Caco-2 (cell line): Measurements from ENCODE around the gene CHID1. TPM values are rescaled to one million over a fixed set of nuclear protein-coding genes. Genes with fewer than 3 reads are reported as not detected.
A peak's percentile ranks its signal among the peaks of the same experiment; 100 is the strongest.

Experiments used
- BruUV-seq: library from RNA; stranded (reverse); fragments of 400-500 nt; replicated peaks from 2 replicates; lab custom pipeline; 2021; lab: Mats Ljungman, UMichigan
- CTCF ChIA-PET: fragments of 300-600 bp; sonication (Branson Sonifier 250); formaldehyde crosslinking; loops from one replicate; lab custom pipeline; 2022; ENCODE audit warnings: antibody characterized with exemption; lab: Charles Lee
- POLR2A ChIA-PET: fragments of 300-600 bp; sonication (Branson Sonifier 250); formaldehyde crosslinking; loops from one replicate; lab custom pipeline; 2022; ENCODE audit warnings: antibody characterized with exemption; lab: Charles Lee
- DNase-seq, 2 experiments: peaks; one replicate each; pipeline versions ENCODE4 v3.0.0 to v3.0.0-alpha.2; 2020 to 2022
- H3K27me3 ChIP-seq: replicated peaks from 2 replicates; pipeline ENCODE4 v1.6.0; 2011; ENCODE audit warnings: low read length; ENCODE audit not compliant: control insufficient read depth, insufficient read depth
- H3K36me3 ChIP-seq: 2 replicates; pipeline ENCODE4 v1.5.1; 2011; ENCODE audit warnings: low read length; ENCODE audit not compliant: control insufficient read depth, insufficient read depth
- H3K4me1 ChIP-seq: fragments of 250-450 bp; sonication (Bioruptor Pico); 2 replicates; pipeline ENCODE4 v1.5.1; 2020; ENCODE audit warnings: mild to moderate bottlenecking
- H3K4me3 ChIP-seq: 2 replicates; pipeline ENCODE4 v1.5.1; 2011; ENCODE audit warnings: low read depth, mild to moderate bottlenecking, control low read depth, low read length
- H3K9me3 ChIP-seq: fragments of 250-450 bp; sonication (Bioruptor Pico); 2 replicates; pipeline ENCODE4 v1.5.1; 2020; ENCODE audit warnings: mild to moderate bottlenecking, moderate library complexity
- H3K27ac Mint-ChIP-seq: one replicate; pipeline ENCODE4 v1.8.0; 2022; ENCODE audit warnings: mixed read lengths; ENCODE audit not compliant: unreplicated experiment
- H3K27me3 Mint-ChIP-seq: one replicate; pipeline ENCODE4 v1.8.0; 2022; ENCODE audit warnings: mixed read lengths; ENCODE audit not compliant: insufficient read depth, unreplicated experiment
- H3K36me3 Mint-ChIP-seq: one replicate; pipeline ENCODE4 v1.8.0; 2022; ENCODE audit warnings: mild to moderate bottlenecking, mixed read lengths; ENCODE audit not compliant: insufficient read depth, unreplicated experiment
- H3K4me1 Mint-ChIP-seq: one replicate; pipeline ENCODE4 v1.8.0; 2022; ENCODE audit warnings: low read depth, mixed read lengths; ENCODE audit not compliant: unreplicated experiment
- H3K4me3 Mint-ChIP-seq: one replicate; pipeline ENCODE4 v1.8.0; 2022; ENCODE audit warnings: mild to moderate bottlenecking, moderate library complexity, mixed read lengths; ENCODE audit not compliant: unreplicated experiment
- H3K9me3 Mint-ChIP-seq: one replicate; pipeline ENCODE4 v1.8.0; 2022; ENCODE audit warnings: mixed read lengths; ENCODE audit not compliant: unreplicated experiment
- intact Hi-C: fragments of 100-400 bp; cut with micrococcal nuclease; formaldehyde crosslinking; loops from one replicate; pipeline ENCODE4 v1.10.0; 2022; ENCODE audit not compliant: unreplicated experiment
- total RNA-seq: library from RNA; stranded (reverse); gene quantifications from 2 replicates; pipeline ENCODE4 v1.2.3, GENCODE V29; 2022
- TF ChIP-seq, protein P1 (sequence below), 2 experiments: fragments of 200-600 bp in 1 of 2; IDR thresholded peaks; 1 replicate in 1 of 2; 2 replicates in 1 of 2; pipeline versions ENCODE4 v1.5.1 to v1.8.0; 2011 to 2022; ENCODE audit warnings: antibody characterized with exemption in 1 of 2, control low read depth in 1 of 2, inconsistent platforms in 1 of 2, low read depth in 1 of 2, low read length in 1 of 2, mild to moderate bottlenecking in 1 of 2, moderate library complexity in 1 of 2; ENCODE audit not compliant: insufficient read depth in 1 of 2, severe bottlenecking in 1 of 2, unreplicated experiment in 1 of 2

Gene CHID1
- total RNA-seq, 1 experiment from 2014 or later: 180 TPM

DNA sequence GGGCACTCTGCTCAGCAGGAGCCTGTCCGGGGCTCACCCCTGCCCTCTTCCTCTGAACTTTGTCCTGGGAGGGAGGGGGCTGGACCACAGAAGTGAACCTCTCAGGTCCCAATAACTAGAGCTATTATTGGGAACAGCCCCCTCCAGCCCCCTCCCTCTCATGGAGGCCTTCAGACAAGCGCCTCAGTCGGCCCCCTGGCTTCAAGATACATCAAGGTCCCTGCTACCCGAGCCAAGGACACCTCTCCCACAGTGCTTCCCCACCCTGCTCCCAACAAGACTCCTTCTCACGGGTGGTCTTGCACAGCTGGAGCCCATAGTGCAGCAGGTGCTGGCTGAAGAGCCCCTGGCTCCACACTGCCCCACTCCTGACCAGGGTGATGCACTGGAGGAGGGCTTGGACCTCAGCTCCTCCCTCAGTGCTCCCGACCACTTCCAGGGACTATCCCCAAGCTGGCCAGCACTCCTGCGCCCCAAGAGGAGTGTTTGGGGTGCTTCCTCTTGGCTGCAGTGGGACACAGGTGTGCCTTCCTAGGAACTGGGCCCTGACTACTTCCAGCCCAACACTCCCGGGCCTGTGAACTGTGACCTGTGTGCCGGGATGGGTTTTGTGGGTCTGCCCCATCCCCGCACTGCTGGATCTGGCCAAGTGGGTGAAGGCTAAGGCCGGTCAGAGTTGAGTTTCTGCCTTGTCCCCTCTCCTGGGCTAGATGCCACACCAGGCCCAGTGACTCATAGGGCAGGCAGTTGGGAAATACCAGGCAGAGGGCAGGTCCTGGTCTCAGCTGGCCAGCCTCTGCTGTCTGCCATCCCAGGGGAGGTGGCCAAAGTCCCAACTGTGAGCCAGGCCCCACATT, 89.7 kb downstream of the CHID1 start:
- peak overlapping the region; percentile 76 for H3K4me3 Mint-ChIP-seq
- DNase-seq: no peak
- ChIA-PET POLR2A (interaction anchor here (0.6 to 2.5 kb wide), 4 partner anchors 10 to 37 kb away, joined by 3 to 35 read pairs (median 19); partner anchors contain the start of genes CD151 and RPLP2), CTCF (interaction anchor here (1.8 kb wide), 1 partner anchor 10 kb away, joined by 10 read pairs; no protein-coding TSS in a partner anchor)
- H3K4me1 Mint-ChIP-seq: no peaks in the 10 kb centered on the region
- TF ChIP-seq, protein P1, sequence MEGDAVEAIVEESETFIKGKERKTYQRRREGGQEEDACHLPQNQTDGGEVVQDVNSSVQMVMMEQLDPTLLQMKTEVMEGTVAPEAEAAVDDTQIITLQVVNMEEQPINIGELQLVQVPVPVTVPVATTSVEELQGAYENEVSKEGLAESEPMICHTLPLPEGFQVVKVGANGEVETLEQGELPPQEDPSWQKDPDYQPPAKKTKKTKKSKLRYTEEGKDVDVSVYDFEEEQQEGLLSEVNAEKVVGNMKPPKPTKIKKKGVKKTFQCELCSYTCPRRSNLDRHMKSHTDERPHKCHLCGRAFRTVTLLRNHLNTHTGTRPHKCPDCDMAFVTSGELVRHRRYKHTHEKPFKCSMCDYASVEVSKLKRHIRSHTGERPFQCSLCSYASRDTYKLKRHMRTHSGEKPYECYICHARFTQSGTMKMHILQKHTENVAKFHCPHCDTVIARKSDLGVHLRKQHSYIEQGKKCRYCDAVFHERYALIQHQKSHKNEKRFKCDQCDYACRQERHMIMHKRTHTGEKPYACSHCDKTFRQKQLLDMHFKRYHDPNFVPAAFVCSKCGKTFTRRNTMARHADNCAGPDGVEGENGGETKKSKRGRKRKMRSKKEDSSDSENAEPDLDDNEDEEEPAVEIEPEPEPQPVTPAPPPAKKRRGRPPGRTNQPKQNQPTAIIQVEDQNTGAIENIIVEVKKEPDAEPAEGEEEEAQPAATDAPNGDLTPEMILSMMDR (IDR thresholded peaks at IDR 0.05; ENCODE audit: insufficient read depth in 1 of 2, low read depth in 1 of 2, low read length in 1 of 2, severe bottlenecking in 1 of 2, unreplicated experiment in 1 of 2): no peak
- H3K27ac Mint-ChIP-seq: no peak overlapping the region
- intact Hi-C loops: no loop called here
- H3K27me3 ChIP-seq: no peaks in the 10 kb centered on the region
- no TSS peak for BruUV-seq
- no peaks in the 10 kb centered on the region for H3K27me3 Mint-ChIP-seq
- H3K4me1 ChIP-seq: peaks cover 35% of the 10 kb centered on the region
- H3K9me3 Mint-ChIP-seq: no peaks in the 10 kb centered on the region
- H3K9me3 ChIP-seq: no peaks in the 10 kb centered on the region
- H3K4me3 ChIP-seq: peak overlapping the region; percentile 86
- H3K36me3 Mint-ChIP-seq: peaks cover 56% of the 10 kb centered on the region
- peaks cover 2% of the 10 kb centered on the region for H3K36me3 ChIP-seq

GRCh38 chr11:819943-820649, 90.5 kb downstream of the CHID1 start:
- TSS peak; percentile 58 for BruUV-seq

More at GRCh38 chr11:819943-820649, 90.5 kb downstream of the CHID1 start:
- Histone ChIP-seq H3K36me3 (peaks cover 2% of the 10 kb centered on the region), H3K27me3 (no peaks in the 10 kb centered on the region), H3K9me3 (no peaks in the 10 kb centered on the region), H3K4me1 (peaks cover 27% of the 10 kb centered on the region), H3K4me3 (peak overlapping the region; percentile 86)
- Mint-ChIP-seq H3K4me1 (no peaks in the 10 kb centered on the region), H3K36me3 (peaks cover 61% of the 10 kb centered on the region), H3K4me3 (peak overlapping the region; percentile 76), H3K9me3 (no peaks in the 10 kb centered on the region), H3K27me3 (no peaks in the 10 kb centered on the region), H3K27ac (peak overlapping the region; percentile 39)
- ChIA-PET POLR2A (interaction anchor here (0.6 to 2.5 kb wide), 11 partner anchors 8 to 271 kb away, joined by 3 to 35 read pairs (median 5); partner anchors contain the start of genes CD151, CHID1, CRACR2B and GATD1), CTCF (interaction anchor here (0.6 to 1.8 kb wide), 6 partner anchors 11 to 1318 kb away, joined by 3 to 10 read pairs (median 3); partner anchors contain the start of genes POLR2L and TSPAN4)
- TF ChIP-seq, protein P1 (IDR thresholded peaks at IDR 0.05; ENCODE audit: insufficient read depth in 1 of 2, low read depth in 1 of 2, low read length in 1 of 2, severe bottlenecking in 1 of 2, unreplicated experiment in 1 of 2): no peak
- intact Hi-C loops: loop anchor here (1.0 kb wide), 1 partner anchor 7 kb away; the partner anchor contains the start of gene CRACR2B
- DNase-seq: peak; percentile 92
